ENCODE results near the gene DHRSX. TPM values are rescaled to one million over a fixed set of nuclear protein-coding genes. Genes with fewer than 3 reads are reported as not detected.

Gene DHRSX
- total RNA-seq, 4 donors from 2014 or later, result 19.6 to 22.4 (median 21.0) TPM

GRCh38 chrX:2546496-2546895 is 45.7 kb upstream of the DHRSX start:
- Histone ChIP-seq H3K27ac (replicated peaks in 1 of 4) (no peak overlapping the region), H3K27me3 (peaks cover 0 to 8% (median 0%) of the 10 kb centered on the region in 4 donors), H3K36me3 (no peaks in the 10 kb centered on the region), H3K4me1 (no peaks in the 10 kb centered on the region), H3K9me3 (peaks cover 0 to 10% (median 0%) of the 10 kb centered on the region in 4 donors), H3K4me3 (no peak overlapping the region)
- 71% methylated on average over 1 of the region's 1 CpG for WGBS
- no peak for DNase-seq (ENCODE audit: extremely low spot score)
- TF ChIP-seq POLR2A (IDR thresholded peaks at IDR 0.05; ENCODE audit: low read depth) (no peak), CTCF (IDR thresholded peaks at IDR 0.05) (no peak), EP300 (IDR thresholded peaks at IDR 0.05) (no peak), POLR2AphosphoS5 (IDR thresholded peaks at IDR 0.05) (no peak)
- intact Hi-C loops (cut with DNase I), result no loop called here

- no peak overlapping the region for H3K27ac ChIP-seq (replicated peaks in 1 of 4)
- no peak overlapping the region for H3K4me3 ChIP-seq
- peaks cover 0 to 10% (median 0%) of the 10 kb centered on the region in 4 donors for H3K9me3 ChIP-seq
- intact Hi-C loops (cut with DNase I), result no loop called here
- no peak for DNase-seq (ENCODE audit: extremely low spot score)
- no peak for TF ChIP-seq EP300 (IDR thresholded peaks at IDR 0.05)
- no peak for TF ChIP-seq POLR2A (IDR thresholded peaks at IDR 0.05; ENCODE audit: low read depth)
- TF ChIP-seq POLR2AphosphoS5 (IDR thresholded peaks at IDR 0.05), result no peak
- no peak for TF ChIP-seq CTCF (IDR thresholded peaks at IDR 0.05)
- peaks cover 0 to 8% (median 0%) of the 10 kb centered on the region in 4 donors for H3K27me3 ChIP-seq
- WGBS, result 17% methylated on average over 1 of the region's 1 CpG
- no peaks in the 10 kb centered on the region for H3K36me3 ChIP-seq
- no peaks in the 10 kb centered on the region for H3K4me1 ChIP-seq
These were observed 44.4 kb upstream of the DHRSX start for GRCh38 chrX:2545144-2545543.

GRCh38 chrX:2542826-2543521 is 42.2 kb upstream of the DHRSX start:
- Histone ChIP-seq H3K4me1 (peaks cover 0 to 5% (median 0%) of the 10 kb centered on the region in 4 donors), H3K9me3 (peaks cover 0 to 10% (median 0%) of the 10 kb centered on the region in 4 donors), H3K36me3 (no peaks in the 10 kb centered on the region), H3K27me3 (peaks cover 0 to 3% (median 0%) of the 10 kb centered on the region in 4 donors), H3K4me3 (no peak overlapping the region), H3K27ac (replicated peaks in 1 of 4) (no peak overlapping the region)
- intact Hi-C loops (cut with DNase I), result no loop called here
- TF ChIP-seq EP300 (IDR thresholded peaks at IDR 0.05) (no peak), POLR2A (IDR thresholded peaks at IDR 0.05; ENCODE audit: low read depth) (no peak), POLR2AphosphoS5 (IDR thresholded peaks at IDR 0.05) (no peak), CTCF (IDR thresholded peaks at IDR 0.05) (no peak)
- WGBS, result 66% methylated on average over 7 of the region's 7 CpGs
- no peak for DNase-seq (ENCODE audit: extremely low spot score)

DNA sequence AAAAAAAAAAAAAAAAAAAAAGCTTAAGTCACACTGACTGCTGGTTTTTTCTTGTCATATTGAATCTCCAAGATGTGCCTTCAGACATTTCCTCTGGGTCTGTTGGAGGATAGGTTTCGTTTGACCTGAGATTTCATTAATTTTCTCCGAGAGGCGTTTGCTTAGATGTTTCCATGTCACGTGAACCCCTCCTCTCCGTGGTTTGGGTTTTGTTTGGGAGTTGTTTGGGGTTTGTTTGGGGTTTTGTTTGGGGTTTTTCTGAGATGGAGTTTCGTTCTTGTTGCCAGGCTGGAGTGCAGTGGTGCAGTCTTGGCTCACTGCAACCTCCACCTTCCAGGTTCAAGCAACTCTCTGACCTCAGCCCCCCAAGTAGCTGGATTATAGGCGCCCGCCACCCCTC is 40.8 kb upstream of the DHRSX start:
- intact Hi-C loops (cut with DNase I), result no loop called here
- no peak for DNase-seq (ENCODE audit: extremely low spot score)
- no peak overlapping the region for H3K4me3 ChIP-seq
- H3K27me3 ChIP-seq, result peaks cover 0 to 3% (median 0%) of the 10 kb centered on the region in 4 donors
- H3K36me3 ChIP-seq, result no peaks in the 10 kb centered on the region
- H3K4me1 ChIP-seq, result peaks cover 0 to 5% (median 0%) of the 10 kb centered on the region in 4 donors
- TF ChIP-seq POLR2AphosphoS5 (IDR thresholded peaks at IDR 0.05) (no peak), POLR2A (IDR thresholded peaks at IDR 0.05; ENCODE audit: low read depth) (no peak), EP300 (IDR thresholded peaks at IDR 0.05) (no peak)
- 84% methylated on average over 8 of the region's 8 CpGs for WGBS
- H3K9me3 ChIP-seq, result peaks cover 0 to 8% (median 0%) of the 10 kb centered on the region in 4 donors
- H3K27ac ChIP-seq (replicated peaks in 1 of 4), result no peak overlapping the region

DNA sequence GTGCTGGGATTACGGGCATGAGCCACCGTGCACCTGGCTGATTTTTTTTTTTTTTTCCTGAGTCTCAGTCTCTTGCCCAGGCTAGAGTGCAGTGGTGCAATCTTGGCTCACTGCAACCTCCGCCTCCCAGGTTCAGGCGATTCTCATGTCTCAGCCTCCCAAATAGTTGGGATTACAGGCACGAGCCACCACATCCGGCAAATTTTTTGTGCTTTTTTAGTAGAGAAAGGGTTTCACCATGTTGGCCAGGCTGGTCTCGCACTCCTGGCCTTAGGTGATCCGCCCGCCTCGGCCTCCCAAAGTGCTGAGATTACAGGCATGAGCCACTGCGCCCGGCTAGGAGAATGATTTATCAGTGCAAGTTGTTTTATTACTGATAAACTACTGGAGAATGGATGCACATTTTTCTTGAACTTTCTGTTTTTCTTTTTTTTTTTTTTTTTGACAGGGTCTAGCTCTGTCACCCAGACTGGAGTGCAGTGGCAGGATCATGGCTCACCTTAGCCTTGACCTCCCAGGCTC is 39.7 kb upstream of the DHRSX start:
- no peak overlapping the region for H3K4me3 ChIP-seq
- no peak overlapping the region for H3K27ac ChIP-seq (replicated peaks in 1 of 4)
- TF ChIP-seq EP300 (IDR thresholded peaks at IDR 0.05), result no peak
- no peak for TF ChIP-seq CTCF (IDR thresholded peaks at IDR 0.05)
- TF ChIP-seq POLR2A (IDR thresholded peaks at IDR 0.05; ENCODE audit: low read depth), result no peak
- no peak for TF ChIP-seq POLR2AphosphoS5 (IDR thresholded peaks at IDR 0.05)
- no peak for DNase-seq (ENCODE audit: extremely low spot score)
- 85% methylated on average over 12 of the region's 12 CpGs for WGBS
- H3K9me3 ChIP-seq, result no peaks in the 10 kb centered on the region
- no peaks in the 10 kb centered on the region for H3K36me3 ChIP-seq
- intact Hi-C loops (cut with DNase I), result no loop called here
- peaks cover 0 to 5% (median 0%) of the 10 kb centered on the region in 4 donors for H3K4me1 ChIP-seq
- H3K27me3 ChIP-seq, result peaks cover 0 to 3% (median 0%) of the 10 kb centered on the region in 4 donors

All from esophagus muscularis mucosa (tissue), 4 donors.